Mesenchymal stem cell (in vitro differentiated cells and primary cell): Measurements from ENCODE around the gene CGREF1.

Source experiments
- DNase-seq: peaks from one replicate; pipeline ENCODE4 v3.0.0-alpha.2; 2013
- H2AFZ ChIP-seq: one replicate; pipeline ENCODE4 v1.6.1; 2013; ENCODE audit warnings: low read depth, mild to moderate bottlenecking, control low read depth, inconsistent platforms, low read length, moderate library complexity
- H2AK5ac ChIP-seq: 2 replicates; pipeline ENCODE4 v1.6.1; 2013; ENCODE audit warnings: low read length, moderate library complexity, mild to moderate bottlenecking, inconsistent platforms; ENCODE audit not compliant: severe bottlenecking
- H2BK120ac ChIP-seq: one replicate; pipeline ENCODE4 v1.6.1; 2013; ENCODE audit warnings: low read depth, mild to moderate bottlenecking, inconsistent platforms, low read length, moderate library complexity
- H2BK12ac ChIP-seq, 2 experiments: one replicate each; pipeline ENCODE4 v1.6.1; 2013; ENCODE audit warnings: inconsistent platforms in 2 of 2, low read length in 2 of 2, mild to moderate bottlenecking in 2 of 2, moderate library complexity in 2 of 2, control low read depth in 1 of 2
- H2BK15ac ChIP-seq: one replicate; pipeline ENCODE4 v1.6.1; 2013; ENCODE audit warnings: mild to moderate bottlenecking, low read depth, inconsistent platforms; ENCODE audit not compliant: poor library complexity, severe bottlenecking
- H2BK5ac ChIP-seq: 2 replicates; pipeline ENCODE4 v1.6.1; 2013; ENCODE audit warnings: low read depth, mild to moderate bottlenecking, low read length, control low read depth, inconsistent platforms; ENCODE audit not compliant: poor library complexity, severe bottlenecking
- H3K14ac ChIP-seq, 2 experiments: one replicate each; pipeline ENCODE4 v1.6.1; 2013; ENCODE audit warnings: inconsistent platforms in 2 of 2, low read length in 2 of 2, control low read depth in 1 of 2, mild to moderate bottlenecking in 1 of 2, moderate library complexity in 1 of 2
- H3K18ac ChIP-seq, 2 experiments: one replicate each; pipeline ENCODE4 v1.6.1; 2013; ENCODE audit warnings: inconsistent platforms in 2 of 2, low read length in 2 of 2, control low read depth in 1 of 2, low read depth in 1 of 2, mild to moderate bottlenecking in 1 of 2
- H3K23ac ChIP-seq, 2 experiments: one replicate each; pipeline ENCODE4 v1.6.1; 2013; ENCODE audit warnings: inconsistent platforms in 2 of 2, low read length in 2 of 2, mild to moderate bottlenecking in 2 of 2, moderate library complexity in 2 of 2, control low read depth in 1 of 2
- H3K27ac ChIP-seq: 2 replicates; pipeline ENCODE4 v1.5.1; 2013; ENCODE audit warnings: mild to moderate bottlenecking, moderate library complexity, low read length, control low read depth, inconsistent platforms; ENCODE audit not compliant: poor library complexity, severe bottlenecking
- H3K27me3 ChIP-seq, 2 experiments: 2 replicates each; pipeline versions ENCODE4 v1.6.1 to v1.7.0; 2013; ENCODE audit warnings: low read length in 2 of 2, mild to moderate bottlenecking in 2 of 2, moderate library complexity in 2 of 2, control low read depth in 1 of 2, inconsistent platforms in 1 of 2; ENCODE audit not compliant: control insufficient read depth in 1 of 2, insufficient read depth in 1 of 2
- H3K36me3 ChIP-seq, 2 experiments: 2 replicates each; pipeline versions ENCODE4 v1.6.1 to v1.7.0; 2013; ENCODE audit warnings: low read length in 2 of 2, control low read depth in 1 of 2, inconsistent platforms in 1 of 2, low read depth in 1 of 2, mild to moderate bottlenecking in 1 of 2; ENCODE audit not compliant: insufficient read depth in 2 of 2, control insufficient read depth in 1 of 2
- H3K4ac ChIP-seq, 2 experiments: one replicate each; pipeline ENCODE4 v1.6.1; 2013; ENCODE audit warnings: inconsistent platforms in 2 of 2, low read length in 2 of 2, mild to moderate bottlenecking in 2 of 2, moderate library complexity in 2 of 2, control low read depth in 1 of 2, low read depth in 1 of 2
- H3K4me1 ChIP-seq: 2 replicates; pipeline ENCODE4 v1.6.1; 2013; ENCODE audit warnings: low read depth, low read length, control low read depth; ENCODE audit not compliant: control insufficient read depth, insufficient read depth
- H3K4me2 ChIP-seq: 2 replicates; pipeline ENCODE4 v1.6.1; 2013; ENCODE audit warnings: low read length, mild to moderate bottlenecking, inconsistent platforms; ENCODE audit not compliant: poor library complexity, severe bottlenecking
- H3K4me3 ChIP-seq, 2 experiments: 2 replicates each; pipeline versions ENCODE4 v1.5.1 to v1.7.0; 2013; ENCODE audit warnings: low read length in 2 of 2, mild to moderate bottlenecking in 2 of 2, control low read depth in 1 of 2, low read depth in 1 of 2; ENCODE audit not compliant: insufficient read depth in 1 of 2
- H3K79me1 ChIP-seq: replicated peaks from 2 replicates; pipeline ENCODE4 v1.6.1; 2013; ENCODE audit warnings: mild to moderate bottlenecking, control low read depth, low read length, inconsistent platforms; ENCODE audit not compliant: poor library complexity, severe bottlenecking
- H3K9ac ChIP-seq: 2 replicates; pipeline ENCODE4 v1.7.0; 2013; ENCODE audit warnings: mild to moderate bottlenecking, low read length, moderate library complexity
- H3K9me3 ChIP-seq: 2 replicates; pipeline ENCODE4 v1.7.0; 2013; ENCODE audit warnings: mild to moderate bottlenecking, low read length; ENCODE audit not compliant: control insufficient read depth
- H4K8ac ChIP-seq: one replicate; pipeline ENCODE4 v1.6.1; 2013; ENCODE audit warnings: inconsistent platforms, mild to moderate bottlenecking, low read length, moderate library complexity
- H4K91ac ChIP-seq: one replicate; pipeline ENCODE4 v1.6.1; 2013; ENCODE audit warnings: mild to moderate bottlenecking, low read length, inconsistent platforms
- WGBS: methylation state at CpG from one replicate; pipeline ENCODE4 v1.1.7; 2013; ENCODE audit warnings: mixed read lengths; 5-methylcytosine and 5-hydroxymethylcytosine counted together

Gene CGREF1

GRCh38 chr2:27136751-27137150, 17.8 kb upstream of the CGREF1 start:
- no peak overlapping the region for H4K91ac ChIP-seq
- H2BK12ac ChIP-seq, result no peak overlapping the region
- no peak overlapping the region for H4K8ac ChIP-seq
- no peak overlapping the region for H3K4ac ChIP-seq
- no peak overlapping the region for H3K4me3 ChIP-seq
- H3K27me3 ChIP-seq, result peaks cover 3 to 10% of the 10 kb centered on the region in 2 experiments
- H3K14ac ChIP-seq, result no peak overlapping the region
- peaks cover 15 to 17% of the 10 kb centered on the region in 2 experiments for H3K36me3 ChIP-seq
- no peak overlapping the region for H2AK5ac ChIP-seq
- no peak overlapping the region for H3K9ac ChIP-seq
- no peak for DNase-seq
- no peak overlapping the region for H2BK120ac ChIP-seq
- no peaks in the 10 kb centered on the region for H3K9me3 ChIP-seq
- 89% methylated on average over 7 of the region's 7 CpGs for WGBS
- peaks cover 13% of the 10 kb centered on the region for H3K4me1 ChIP-seq
- no peak overlapping the region for H3K27ac ChIP-seq
- peaks cover 19% of the 10 kb centered on the region for H3K79me1 ChIP-seq
- H3K23ac ChIP-seq, result no peak overlapping the region
- H3K18ac ChIP-seq, result no peak overlapping the region
- H2BK5ac ChIP-seq, result no peak overlapping the region
- H2BK15ac ChIP-seq, result no peak overlapping the region
- H2AFZ ChIP-seq, result no peak overlapping the region
- H3K4me2 ChIP-seq, result no peak overlapping the region

- no peak overlapping the region for H3K23ac ChIP-seq
- H3K4me1 ChIP-seq, result peaks cover 17% of the 10 kb centered on the region
- H4K91ac ChIP-seq, result no peak overlapping the region
- no peak for DNase-seq
- H4K8ac ChIP-seq, result no peak overlapping the region
- no peaks in the 10 kb centered on the region for H3K9me3 ChIP-seq
- no peak overlapping the region for H3K9ac ChIP-seq
- no peak overlapping the region for H3K4ac ChIP-seq
- no peak overlapping the region for H2BK15ac ChIP-seq
- no peak overlapping the region for H3K4me3 ChIP-seq
- no peak overlapping the region for H3K27ac ChIP-seq
- peaks cover 3 to 10% of the 10 kb centered on the region in 2 experiments for H3K27me3 ChIP-seq
- no peak overlapping the region for H2AK5ac ChIP-seq
- no peak overlapping the region for H2BK120ac ChIP-seq
- H3K4me2 ChIP-seq, result no peak overlapping the region
- H3K18ac ChIP-seq, result no peak overlapping the region
- no peak overlapping the region for H2BK12ac ChIP-seq
- H3K79me1 ChIP-seq, result peaks cover 20% of the 10 kb centered on the region
- peaks cover 27 to 29% of the 10 kb centered on the region in 2 experiments for H3K36me3 ChIP-seq
- H2BK5ac ChIP-seq, result no peak overlapping the region
- H3K14ac ChIP-seq, result no peak overlapping the region
- WGBS, result 97% methylated on average over 12 of the region's 12 CpGs
- H2AFZ ChIP-seq, result no peak overlapping the region
Measured at GRCh38 chr2:27135478-27135955, 16.6 kb upstream of the CGREF1 start.

DNA sequence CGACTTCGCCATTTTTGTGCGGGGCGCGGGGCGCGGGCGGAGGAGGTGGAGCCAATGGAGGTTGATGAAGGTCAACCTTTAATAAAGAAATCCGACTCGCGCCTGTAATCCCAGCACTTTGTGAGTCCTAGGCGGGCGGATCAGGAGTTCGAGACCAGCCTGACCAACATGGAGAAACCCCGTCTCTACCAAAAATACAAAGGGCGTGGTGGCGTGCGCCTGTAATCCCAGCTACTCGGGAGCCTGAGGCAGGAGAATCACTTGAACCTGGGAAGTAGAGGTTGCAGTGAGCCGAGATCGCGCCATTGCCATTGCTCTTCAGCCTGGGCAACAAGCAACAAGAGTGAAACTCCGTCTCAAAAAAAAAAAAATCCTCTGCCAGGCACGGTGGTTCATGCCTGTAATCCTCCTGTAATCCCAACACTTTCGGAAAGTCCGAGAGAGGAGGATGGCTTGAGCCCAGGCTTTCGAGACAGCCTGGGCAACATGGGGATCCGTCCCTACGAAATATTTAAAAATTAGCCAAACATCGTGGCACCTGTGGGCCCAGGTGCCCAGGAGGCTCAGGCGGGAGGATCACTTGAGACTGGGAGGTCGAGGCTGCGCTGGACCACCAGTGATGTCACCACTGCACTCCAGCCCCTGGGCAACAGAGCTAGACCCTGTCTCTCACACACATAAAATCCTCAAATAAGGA, 16.0 kb upstream of the CGREF1 start:
- WGBS, result 55% methylated on average over 32 of the region's 33 CpGs
- Histone ChIP-seq H3K4me1 (peaks cover 17% of the 10 kb centered on the region), H4K8ac (peak overlapping the region; percentile 21), H2BK12ac (no peak overlapping the region), H3K9me3 (no peaks in the 10 kb centered on the region), H2BK120ac (no peak overlapping the region), H3K27ac (no peak overlapping the region), H3K4me3 (peak overlapping the region in 1 of 2 experiments; percentile 93), H3K14ac (no peak overlapping the region), H3K9ac (peak overlapping the region; percentile 60), H2AFZ (peak overlapping the region; percentile 60), H2BK5ac (no peak overlapping the region), H2AK5ac (no peak overlapping the region), H2BK15ac (peak overlapping the region; percentile 62), H3K23ac (no peak overlapping the region), H3K36me3 (peaks cover 33 to 34% of the 10 kb centered on the region in 2 experiments), H3K79me1 (peaks cover 23% of the 10 kb centered on the region), H3K18ac (no peak overlapping the region), H3K4me2 (peak overlapping the region; percentile 44), H3K27me3 (peaks cover 3 to 10% of the 10 kb centered on the region in 2 experiments), H3K4ac (no peak overlapping the region), H4K91ac (peak overlapping the region; percentile 19)
- DNase-seq, result no peak

DNA sequence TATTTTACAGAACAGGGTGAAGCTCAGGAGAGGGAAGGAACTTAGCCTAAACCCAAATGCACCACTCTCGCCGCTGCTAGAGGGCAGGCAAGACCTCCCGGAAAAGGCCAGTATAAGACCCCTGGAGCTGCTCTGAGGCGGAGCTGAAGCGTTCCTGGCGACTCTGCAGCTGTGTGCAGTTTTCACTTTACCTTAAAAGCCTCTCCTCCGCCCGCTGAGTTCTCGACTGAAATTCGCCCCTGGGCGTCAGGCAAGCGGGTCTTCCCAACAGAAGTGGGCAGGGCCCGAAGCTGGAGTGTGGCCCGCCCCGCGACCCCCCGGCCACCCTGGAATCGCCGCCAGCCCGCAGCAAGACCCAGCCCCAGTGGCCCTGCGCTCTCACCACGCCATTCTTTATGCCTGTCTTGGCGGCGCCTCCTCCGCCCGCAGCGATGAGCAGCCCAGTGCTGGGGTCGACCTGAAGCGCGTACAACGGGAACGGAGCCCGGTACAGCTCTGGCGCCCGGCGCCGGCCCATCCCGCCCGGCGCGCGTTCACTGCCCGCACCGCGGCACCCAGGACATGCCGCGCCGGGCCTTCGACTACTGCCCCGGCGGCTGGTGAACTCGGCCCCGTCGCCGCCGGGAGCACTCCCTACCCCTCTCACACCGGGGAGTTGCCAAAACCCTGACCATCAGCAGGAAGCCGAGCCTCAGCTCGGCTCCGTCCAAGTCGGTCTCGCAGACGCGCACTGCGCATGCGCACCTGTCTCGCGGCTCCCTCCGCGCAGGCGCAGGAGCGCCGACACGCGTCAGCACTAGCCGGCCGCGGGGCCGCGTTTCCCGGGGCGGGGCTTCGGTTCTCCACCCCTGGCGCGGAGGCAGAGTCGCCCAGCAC, 15.2 kb upstream of the CGREF1 start, which contains the start of gene PREB:
PREB (minus strand) TSS at position 732 of the 876 bp plus-strand sequence; CDS start at position 517, 215 bp downstream.
- Histone ChIP-seq H2AFZ (peak within 1 kb of the TSS; percentile 94), H3K4ac (peak within 1 kb of the TSS; percentile 13 to 29), H3K36me3 (peaks cover 41% of the 10 kb centered on the region in 2 experiments), H4K8ac (peak within 1 kb of the TSS; percentile 73), H3K4me1 (peaks cover 17% of the 10 kb centered on the region), H2BK120ac (no peak within 1 kb of the TSS), H3K23ac (no peak within 1 kb of the TSS), H3K9ac (peak within 1 kb of the TSS; percentile 92), H3K14ac (peak within 1 kb of the TSS in 1 of 2 experiments; percentile 97), H3K4me2 (peak within 1 kb of the TSS; percentile 81), H2BK12ac (no peak within 1 kb of the TSS), H2BK5ac (no peak within 1 kb of the TSS), H3K18ac (peak within 1 kb of the TSS; percentile 76 to 86), H3K27me3 (peaks cover under 1 to 10% of the 10 kb centered on the region in 2 experiments), H2BK15ac (peak within 1 kb of the TSS; percentile 85), H3K4me3 (peak within 1 kb of the TSS; percentile 93 to 97), H2AK5ac (no peak within 1 kb of the TSS), H3K79me1 (peaks cover 23% of the 10 kb centered on the region), H3K27ac (no peak within 1 kb of the TSS), H4K91ac (peak within 1 kb of the TSS; percentile 44), H3K9me3 (no peaks in the 10 kb centered on the region)
- DNase-seq, result peak; percentile 92
- under 1% methylated on average over 69 of the region's 86 CpGs for whole genome bisulfite sequencing
